H9 (cell line): ENCODE measurements around the gene COL9A2. TPM values are rescaled to one million over a fixed set of nuclear protein-coding genes. Genes with fewer than 3 reads are reported as not detected.

Source experiments
- DNase-seq: peaks from one replicate; pipeline ENCODE4 v3.0.0-alpha.2; 2017
- H2AFZ ChIP-seq: one replicate; pipeline ENCODE4 v1.6.1; 2013; ENCODE audit warnings: mild to moderate bottlenecking, low read length, control low read depth, moderate library complexity
- H2AK5ac ChIP-seq: 2 replicates; pipeline ENCODE4 v1.6.1; 2013; ENCODE audit warnings: low read length, control low read depth, mixed read lengths; ENCODE audit not compliant: insufficient read length
- H2BK120ac ChIP-seq: one replicate; pipeline ENCODE4 v1.6.1; 2013; ENCODE audit warnings: low read depth, mild to moderate bottlenecking, low read length, control low read depth, inconsistent platforms; ENCODE audit not compliant: poor library complexity, severe bottlenecking
- H2BK12ac ChIP-seq: 2 replicates; pipeline ENCODE4 v1.6.1; 2013; ENCODE audit warnings: low read length, control low read depth, mixed read lengths, low read depth; ENCODE audit not compliant: insufficient read length
- H2BK15ac ChIP-seq: 2 replicates; pipeline ENCODE4 v1.6.1; 2013; ENCODE audit warnings: low read depth, low read length, control low read depth
- H2BK20ac ChIP-seq: one replicate; pipeline ENCODE4 v1.6.1; 2013; ENCODE audit warnings: low read depth, mild to moderate bottlenecking, low read length, control low read depth, inconsistent platforms; ENCODE audit not compliant: poor library complexity, severe bottlenecking
- H2BK5ac ChIP-seq: 2 replicates; pipeline ENCODE4 v1.6.1; 2013; ENCODE audit warnings: low read length, control low read depth, mixed read lengths; ENCODE audit not compliant: insufficient read length
- H3K14ac ChIP-seq: 2 replicates; pipeline ENCODE4 v1.6.1; 2013; ENCODE audit warnings: low read length, control low read depth; ENCODE audit not compliant: insufficient read depth
- H3K18ac ChIP-seq: 2 replicates; pipeline ENCODE4 v1.6.1; 2013; ENCODE audit warnings: low read depth, mild to moderate bottlenecking, mixed read lengths, low read length, control low read depth; ENCODE audit not compliant: insufficient read length
- H3K23ac ChIP-seq: 2 replicates; pipeline ENCODE4 v1.6.1; 2013; ENCODE audit warnings: low read length, control low read depth, mixed read lengths, low read depth; ENCODE audit not compliant: insufficient read length
- H3K23me2 ChIP-seq: 2 replicates; pipeline ENCODE4 v1.6.1; 2013; ENCODE audit warnings: low read depth, mild to moderate bottlenecking, mixed read lengths, low read length, control low read depth; ENCODE audit not compliant: insufficient read length, poor library complexity, severe bottlenecking
- H3K27ac ChIP-seq: 2 replicates; pipeline ENCODE4 v1.5.1; 2013; ENCODE audit warnings: low read length, control low read depth, mixed read lengths, low read depth; ENCODE audit not compliant: insufficient read length
- H3K27me3 ChIP-seq: 2 replicates; pipeline ENCODE4 v1.6.1; 2013; ENCODE audit warnings: low read length, control low read depth, inconsistent platforms; ENCODE audit not compliant: insufficient read depth
- H3K4ac ChIP-seq: 2 replicates; pipeline ENCODE4 v1.6.1; 2013; ENCODE audit warnings: low read depth, mild to moderate bottlenecking, control low read depth, inconsistent platforms, low read length, moderate library complexity
- H3K4me1 ChIP-seq: 2 replicates; pipeline ENCODE4 v1.6.1; 2013; ENCODE audit warnings: low read length, control low read depth, inconsistent platforms; ENCODE audit not compliant: insufficient read depth
- H3K4me2 ChIP-seq: 2 replicates; pipeline ENCODE4 v1.6.1; 2013; ENCODE audit warnings: low read length, control low read depth, mixed read lengths; ENCODE audit not compliant: insufficient read length, insufficient read depth
- H3K56ac ChIP-seq: 2 replicates; pipeline ENCODE4 v1.6.1; 2013; ENCODE audit warnings: low read depth, mild to moderate bottlenecking, mixed read lengths, low read length, control low read depth; ENCODE audit not compliant: insufficient read length
- H3K79me1 ChIP-seq: 2 replicates; pipeline ENCODE4 v1.6.1; 2013; ENCODE audit warnings: low read depth, mild to moderate bottlenecking, moderate library complexity, low read length, control low read depth, inconsistent platforms; ENCODE audit not compliant: insufficient read depth, poor library complexity, severe bottlenecking
- H3K79me2 ChIP-seq: 2 replicates; pipeline ENCODE4 v1.6.1; 2013; ENCODE audit warnings: low read length, control low read depth, inconsistent platforms; ENCODE audit not compliant: insufficient read depth
- H3K9ac ChIP-seq: 2 replicates; pipeline ENCODE4 v1.6.1; 2013; ENCODE audit warnings: low read length, control low read depth, mixed read lengths; ENCODE audit not compliant: insufficient read length; ENCODE audit errors: extremely low read depth
- H3K9me3 ChIP-seq: one replicate; pipeline ENCODE4 v1.6.1; 2013; ENCODE audit warnings: low read depth, low read length, inconsistent platforms; ENCODE audit not compliant: control insufficient read depth
- H3T11ph ChIP-seq: one replicate; pipeline ENCODE4 v1.6.1; 2013; ENCODE audit warnings: mild to moderate bottlenecking, low read length, control low read depth, inconsistent platforms
- H4K20me1 ChIP-seq: one replicate; pipeline ENCODE4 v1.6.1; 2013; ENCODE audit not compliant: control insufficient read depth, insufficient read length, insufficient read depth
- H4K5ac ChIP-seq: 2 replicates; pipeline ENCODE4 v1.6.1; 2013; ENCODE audit warnings: low read depth, mild to moderate bottlenecking, mixed read lengths, low read length, control low read depth; ENCODE audit not compliant: insufficient read length
- H4K8ac ChIP-seq: replicated peaks from 2 replicates; pipeline ENCODE4 v1.6.1; 2013; ENCODE audit warnings: low read length, control low read depth, mixed read lengths, low read depth; ENCODE audit not compliant: insufficient read length
- H4K91ac ChIP-seq: 2 replicates; pipeline ENCODE4 v1.6.1; 2013; ENCODE audit warnings: low read depth, mild to moderate bottlenecking, moderate library complexity, mixed read lengths, low read length, control low read depth; ENCODE audit not compliant: insufficient read length
- H3K27ac Mint-ChIP-seq, 3 experiments: 2 replicates in 2 of 3; 3 replicates in 1 of 3; pipeline ENCODE4 v1.8.0; 2020 to 2021; ENCODE audit warnings: mixed read lengths in 3 of 3, mild to moderate bottlenecking in 1 of 3, moderate library complexity in 1 of 3
- H3K27me3 Mint-ChIP-seq: 2 replicates; pipeline ENCODE4 v1.8.0; 2021; ENCODE audit warnings: low read depth, mild to moderate bottlenecking, moderate library complexity, mixed read lengths
- H3K36me3 Mint-ChIP-seq, 3 experiments: 2 replicates in 2 of 3; 3 replicates in 1 of 3; pipeline ENCODE4 v1.8.0; 2020 to 2021; ENCODE audit warnings: low read depth in 3 of 3, mixed read lengths in 3 of 3; ENCODE audit not compliant: insufficient read depth in 1 of 3
- H3K4me1 Mint-ChIP-seq, 2 experiments: 2 replicates each; pipeline ENCODE4 v1.8.0; 2020; ENCODE audit warnings: mixed read lengths in 2 of 2
- H3K4me3 Mint-ChIP-seq, 2 experiments: 2 replicates in 1 of 2; 3 replicates in 1 of 2; pipeline ENCODE4 v1.8.0; 2020 to 2021; ENCODE audit warnings: mild to moderate bottlenecking in 2 of 2, mixed read lengths in 2 of 2, moderate library complexity in 1 of 2
- H3K9me3 Mint-ChIP-seq, 2 experiments: 2 replicates in 1 of 2; 3 replicates in 1 of 2; pipeline ENCODE4 v1.8.0; 2020; ENCODE audit warnings: mild to moderate bottlenecking in 2 of 2, mixed read lengths in 2 of 2, moderate library complexity in 1 of 2
- WGBS: extraction: QIAGEN DNeasy Blood & Tissue Kit; methylation state at CpG from one replicate; pipeline ENCODE4 v1.1.7; 2013; ENCODE audit warnings: missing lambda C conversion rate, low lambda C conversion rate, mixed read lengths; ENCODE audit not compliant: insufficient read length; ENCODE audit errors: extremely low coverage; 5-methylcytosine and 5-hydroxymethylcytosine counted together
- total RNA-seq: library from RNA; stranded (reverse); gene quantifications from 2 replicates; pipeline ENCODE4 v1.2.1, GENCODE V29; 2021
- TF ChIP-seq, protein P1 (sequence below): fragments of 200-600 bp; sonication (generic); conservative IDR thresholded peaks from 3 replicates; pipeline ENCODE4 v1.8.0; 2021; ENCODE audit warnings: antibody characterized with exemption, mild to moderate bottlenecking

COL9A2 gene
- total RNA-seq, 1 experiment from 2014 or later, result 4.5 TPM

DNA sequence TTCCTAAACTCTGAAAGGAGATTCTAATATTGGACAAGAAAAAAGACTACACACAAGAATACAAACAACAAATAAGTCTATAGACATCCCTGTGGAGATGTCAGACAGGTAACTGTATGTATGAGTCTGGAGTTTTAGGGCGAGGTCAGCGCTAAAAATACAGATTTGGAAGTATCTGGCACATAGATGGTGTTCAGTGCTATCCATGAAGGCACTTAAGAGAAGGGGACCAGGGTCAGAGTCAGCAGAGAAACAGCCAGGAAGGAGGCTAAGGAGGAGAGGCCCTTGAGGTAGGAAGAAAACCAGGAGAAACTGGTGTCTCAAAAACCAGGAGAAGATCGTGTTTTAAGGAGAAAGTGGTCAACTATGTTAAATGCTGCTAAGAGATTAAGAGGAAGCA is 41.0 kb downstream of the COL9A2 start:
- no peak for DNase-seq
- Histone ChIP-seq H3K4me1 (no peaks in the 10 kb centered on the region), H2BK120ac (no peak overlapping the region), H4K20me1 (no peaks in the 10 kb centered on the region), H3K56ac (no peak overlapping the region), H2BK12ac (no peak overlapping the region), H3K23me2 (no peaks in the 10 kb centered on the region), H3K14ac (no peak overlapping the region), H3K27me3 (no peaks in the 10 kb centered on the region), H2AK5ac (no peak overlapping the region), H3K9me3 (no peaks in the 10 kb centered on the region), H3K23ac (no peak overlapping the region), H3K18ac (no peak overlapping the region), H3K9ac (no peak overlapping the region), H3K4me2 (no peak overlapping the region), H2BK15ac (no peak overlapping the region), H3K27ac (no peak overlapping the region), H3T11ph (no peak overlapping the region), H4K8ac (no peak overlapping the region), H3K79me2 (no peaks in the 10 kb centered on the region), H2BK5ac (no peak overlapping the region), H2AFZ (no peak overlapping the region), H3K4ac (no peak overlapping the region), H2BK20ac (no peak overlapping the region), H3K79me1 (no peaks in the 10 kb centered on the region), H4K91ac (no peak overlapping the region), H4K5ac (no peak overlapping the region)
- TF ChIP-seq, protein P1, sequence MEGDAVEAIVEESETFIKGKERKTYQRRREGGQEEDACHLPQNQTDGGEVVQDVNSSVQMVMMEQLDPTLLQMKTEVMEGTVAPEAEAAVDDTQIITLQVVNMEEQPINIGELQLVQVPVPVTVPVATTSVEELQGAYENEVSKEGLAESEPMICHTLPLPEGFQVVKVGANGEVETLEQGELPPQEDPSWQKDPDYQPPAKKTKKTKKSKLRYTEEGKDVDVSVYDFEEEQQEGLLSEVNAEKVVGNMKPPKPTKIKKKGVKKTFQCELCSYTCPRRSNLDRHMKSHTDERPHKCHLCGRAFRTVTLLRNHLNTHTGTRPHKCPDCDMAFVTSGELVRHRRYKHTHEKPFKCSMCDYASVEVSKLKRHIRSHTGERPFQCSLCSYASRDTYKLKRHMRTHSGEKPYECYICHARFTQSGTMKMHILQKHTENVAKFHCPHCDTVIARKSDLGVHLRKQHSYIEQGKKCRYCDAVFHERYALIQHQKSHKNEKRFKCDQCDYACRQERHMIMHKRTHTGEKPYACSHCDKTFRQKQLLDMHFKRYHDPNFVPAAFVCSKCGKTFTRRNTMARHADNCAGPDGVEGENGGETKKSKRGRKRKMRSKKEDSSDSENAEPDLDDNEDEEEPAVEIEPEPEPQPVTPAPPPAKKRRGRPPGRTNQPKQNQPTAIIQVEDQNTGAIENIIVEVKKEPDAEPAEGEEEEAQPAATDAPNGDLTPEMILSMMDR, result no peak
- peak overlapping the region in 2 of 3 experiments; percentile 16 to 82; a peak in 4 of 7 replicates for H3K27ac Mint-ChIP-seq
- WGBS, result no CpG with 5 or more reads among the region's 3 CpGs
- H3K27me3 Mint-ChIP-seq, result no peaks in the 10 kb centered on the region
- H3K4me3 Mint-ChIP-seq, result no peak overlapping the region
- no peaks in the 10 kb centered on the region; a peak in 1 of 5 replicates for H3K9me3 Mint-ChIP-seq
- peaks cover 7 to 51% (median 40%) of the 10 kb centered on the region in 3 experiments; a peak in 6 of 7 replicates for H3K36me3 Mint-ChIP-seq
- peaks cover 4 to 8% of the 10 kb centered on the region in 2 experiments; a peak in 2 of 4 replicates for H3K4me1 Mint-ChIP-seq
